A549 (cell line): ENCODE results near the gene RGN. TPM values are rescaled to one million over a fixed set of nuclear protein-coding genes. Genes with fewer than 3 reads are reported as not detected.

Source experiments
- ATAC-seq, 2 experiments: fragments of 200-7000 bp in 1 of 2; fragments of >200 bp in 1 of 2; cut with Nextera tagmentation in 1 of 2; cut with Tn5 transposase in 1 of 2; 3 replicates each; pipeline versions ENCODE4 v1.8.0 to v1.9.1; 2018 to 2020; ENCODE audit warnings: mild to moderate bottlenecking in 1 of 2, moderate library complexity in 1 of 2
- CTCF ChIA-PET: fragments of 300-600 bp; sonication (Branson Sonifier 250); formaldehyde crosslinking; extraction: SDS; loops from one replicate; lab custom pipeline; 2021; ENCODE audit warnings: antibody characterized with exemption, inconsistent platforms; lab: Yijun Ruan, JAX
- POLR2A ChIA-PET: fragments of 350-600 bp; formaldehyde crosslinking; extraction: SDS; loops from one replicate; lab custom pipeline; 2021; ENCODE audit warnings: antibody characterized with exemption, inconsistent platforms; lab: Yijun Ruan, JAX
- DNase-seq, 2 experiments: peaks; one replicate each; pipeline versions ENCODE4 v3.0.0 to v3.0.0-alpha.2; 2011 to 2016; ENCODE audit warnings: low read depth in 1 of 2, low spot score in 1 of 2
- FAIRE-seq: peaks from 2 replicates; lab custom pipeline; 2011; peaks lifted over from hg19 to GRCh38; lab: Jason Lieb, UNC
- H3K27ac ChIP-seq, 2 experiments: fragments of >200 bp; sonication (Bioruptor Twin); formaldehyde crosslinking; 3 replicates each; pipeline ENCODE4 v1.5.1; 2016 to 2017
- H3K4me1 ChIP-seq: fragments of >200 bp; sonication (Bioruptor Twin); formaldehyde crosslinking; 3 replicates; pipeline ENCODE4 v1.6.1; 2016
- H3K4me2 ChIP-seq: fragments of >200 bp; sonication (Bioruptor Twin); formaldehyde crosslinking; 3 replicates; pipeline ENCODE4 v1.6.1; 2016
- H3K4me3 ChIP-seq: fragments of >200 bp; sonication (Bioruptor Twin); formaldehyde crosslinking; 3 replicates; pipeline ENCODE4 v1.5.1; 2016
- H3K9me3 ChIP-seq: fragments of >200 bp; sonication (Bioruptor Twin); formaldehyde crosslinking; 3 replicates; pipeline ENCODE4 v1.6.1; 2016
- CBX2 ChIP-seq: fragments of 200-600 bp; sonication (generic); IDR thresholded peaks from 2 replicates; pipeline ENCODE4 v1.6.1; 2016; ENCODE audit warnings: low read depth, mild to moderate bottlenecking, borderline replicate concordance
- CBX8 ChIP-seq: fragments of 200-600 bp; sonication (generic); IDR thresholded peaks from 2 replicates; pipeline ENCODE4 v1.6.1; 2016
- CHD2 ChIP-seq: fragments of 150-350 bp; IDR thresholded peaks from 2 replicates; pipeline ENCODE4 v1.6.1; 2014; ENCODE audit warnings: low read length; ENCODE audit not compliant: partially characterized antibody
- CHD4 ChIP-seq: fragments of 200-600 bp; sonication (generic); IDR thresholded peaks from 2 replicates; pipeline ENCODE4 v1.6.1; 2016; ENCODE audit warnings: antibody characterized with exemption, mild to moderate bottlenecking, borderline replicate concordance
- EHF ChIP-seq: fragments of 250-450 bp; sonication (Bioruptor Pico); IDR thresholded peaks from 2 replicates; pipeline ENCODE4 v1.5.0; 2020; ENCODE audit warnings: mild to moderate bottlenecking
- EHMT2 ChIP-seq: fragments of 200-600 bp; sonication (generic); IDR thresholded peaks from 2 replicates; pipeline ENCODE4 v1.6.1; 2016; ENCODE audit warnings: antibody characterized with exemption, low read depth, mild to moderate bottlenecking, moderate library complexity
- EP300 ChIP-seq, 2 experiments: fragments of >200 bp; sonication (Bioruptor Twin); formaldehyde crosslinking; IDR thresholded peaks; 2 replicates in 1 of 2; 3 replicates in 1 of 2; pipeline ENCODE4 v1.6.1; 2016 to 2017
- FOXS1 ChIP-seq: fragments of 250-450 bp; sonication (Bioruptor Pico); IDR thresholded peaks from 2 replicates; pipeline ENCODE4 v1.5.0; 2020; ENCODE audit warnings: mild to moderate bottlenecking, moderate library complexity
- HOXB5 ChIP-seq: fragments of 250-450 bp; sonication (Bioruptor Pico); IDR thresholded peaks from 2 replicates; pipeline ENCODE4 v1.5.0; 2020; ENCODE audit warnings: mild to moderate bottlenecking, moderate library complexity
- JUNB ChIP-seq: fragments of >200 bp; sonication (Bioruptor Twin); formaldehyde crosslinking; IDR thresholded peaks from 2 replicates; pipeline ENCODE4 v1.6.1; 2016
- KDM1A ChIP-seq: fragments of 200-600 bp; sonication (generic); IDR thresholded peaks from 2 replicates; pipeline ENCODE4 v1.6.1; 2016; ENCODE audit warnings: low read depth, mild to moderate bottlenecking
- KDM5A ChIP-seq: fragments of 200-600 bp; sonication (generic); IDR thresholded peaks from 2 replicates; pipeline ENCODE4 v1.6.1; 2016; ENCODE audit warnings: antibody characterized with exemption, mild to moderate bottlenecking
- MAFK ChIP-seq: fragments of 450-650 bp; IDR thresholded peaks from 2 replicates; pipeline ENCODE4 v1.6.1; 2014; ENCODE audit not compliant: partially characterized antibody
- MAZ ChIP-seq: fragments of 150-350 bp; IDR thresholded peaks from 2 replicates; pipeline ENCODE4 v1.6.1; 2014; ENCODE audit warnings: antibody characterized with exemption, low read depth, low read length, borderline replicate concordance
- POLR2A ChIP-seq: IDR thresholded peaks from 2 replicates; pipeline ENCODE4 v1.6.1; 2012; ENCODE audit warnings: mild to moderate bottlenecking, low read length
- RAD21 ChIP-seq, 2 experiments: fragments of >200 bp in 1 of 2; sonication (Bioruptor Twin) in 1 of 2; formaldehyde crosslinking in 1 of 2; IDR thresholded peaks in 1 of 2; conservative IDR thresholded peaks in 1 of 2; 2 replicates in 1 of 2; 3 replicates in 1 of 2; pipeline ENCODE4 v1.6.1; 2012 to 2018; ENCODE audit warnings: inconsistent platforms in 1 of 2
- RARB ChIP-seq: fragments of 250-450 bp; sonication (Bioruptor Pico); IDR thresholded peaks from 2 replicates; pipeline ENCODE4 v1.8.0; 2021; ENCODE audit warnings: mild to moderate bottlenecking, moderate library complexity
- RNF2 ChIP-seq: fragments of 200-600 bp; sonication (generic); IDR thresholded peaks from 2 replicates; pipeline ENCODE4 v1.6.1; 2016; ENCODE audit warnings: low read depth, mild to moderate bottlenecking, antibody characterized with exemption, moderate library complexity, borderline replicate concordance
- SMC3 ChIP-seq: fragments of >200 bp; sonication (Bioruptor Twin); formaldehyde crosslinking; IDR thresholded peaks from 3 replicates; pipeline ENCODE4 v1.6.1; 2018; ENCODE audit warnings: inconsistent platforms
- SREBF2 ChIP-seq: fragments of 450-650 bp; IDR thresholded peaks from 2 replicates; pipeline ENCODE4 v1.6.1; 2014; ENCODE audit warnings: mild to moderate bottlenecking, moderate library complexity
- TFCP2L1 ChIP-seq: fragments of 250-450 bp; sonication (Bioruptor Pico); IDR thresholded peaks from 2 replicates; pipeline ENCODE4 v1.5.0; 2021; ENCODE audit warnings: mild to moderate bottlenecking
- ZC3H11A ChIP-seq: fragments of 450-650 bp; IDR thresholded peaks from 2 replicates; pipeline ENCODE4 v1.6.1; 2014; ENCODE audit warnings: antibody characterized with exemption, mild to moderate bottlenecking
- ZFP36 ChIP-seq: fragments of 450-650 bp; IDR thresholded peaks from 2 replicates; pipeline ENCODE4 v1.6.1; 2014; ENCODE audit warnings: borderline replicate concordance; ENCODE audit not compliant: partially characterized antibody
- ZNF302 ChIP-seq: fragments of 250-450 bp; sonication (Bioruptor Pico); IDR thresholded peaks from 2 replicates; pipeline ENCODE4 v1.9.0; 2021; ENCODE audit warnings: inconsistent platforms, mild to moderate bottlenecking, moderate library complexity
- ZSCAN20 ChIP-seq: fragments of 250-450 bp; sonication (Bioruptor Pico); IDR thresholded peaks from 2 replicates; pipeline ENCODE4 v1.8.0; 2022; ENCODE audit warnings: mild to moderate bottlenecking, moderate library complexity
- WGBS: methylation state at CpG from one replicate; pipeline ENCODE4 v1.1.6; 2017; ENCODE audit errors: missing lambda C conversion rate; 5-methylcytosine and 5-hydroxymethylcytosine counted together
- polyA plus RNA-seq, 4 experiments: library from polyadenylated mRNA; depleted of rRNA in 3 of 4; stranded (reverse); fragments of >200 nt; fragmentation: RNase III in 1 of 4; extraction: RNeasy Plus Mini Kit Qiagen cat#74134 plus additional on column Dnase treatment in 1 of 4; gene quantifications; 2 replicates in 3 of 4; 3 replicates in 1 of 4; pipeline ENCODE4 v1.2.3, GENCODE V29; 2011 to 2017
- TF ChIP-seq, protein P1 (sequence below): fragments of 250-450 bp; sonication (Bioruptor Pico); IDR thresholded peaks from 2 replicates; pipeline ENCODE4 v1.5.0; 2020; ENCODE audit warnings: low read depth, mild to moderate bottlenecking, moderate library complexity
- TF ChIP-seq, protein P2 (sequence below): fragments of 450-650 bp; IDR thresholded peaks from 2 replicates; pipeline ENCODE4 v1.6.1; 2014; ENCODE audit warnings: antibody characterized with exemption
- TF ChIP-seq, protein P3 (sequence below): IDR thresholded peaks from 2 replicates; pipeline ENCODE4 v1.6.1; 2012
- TF ChIP-seq, protein P4 (sequence below): fragments of >200 bp; sonication (Bioruptor Twin); formaldehyde crosslinking; IDR thresholded peaks from 3 replicates; pipeline ENCODE4 v1.6.1; 2016
- TF ChIP-seq, protein P5 (sequence below): fragments of 250-450 bp; sonication (Bioruptor Pico); IDR thresholded peaks from 2 replicates; pipeline ENCODE4 v1.5.0; 2021; ENCODE audit warnings: mild to moderate bottlenecking, moderate library complexity, borderline replicate concordance

The RGN gene
- polyA plus RNA-seq, 2 of the 4 experiments (the other 2 are of a cell fraction) = 0.14 TPM; not detected in 1

DNA sequence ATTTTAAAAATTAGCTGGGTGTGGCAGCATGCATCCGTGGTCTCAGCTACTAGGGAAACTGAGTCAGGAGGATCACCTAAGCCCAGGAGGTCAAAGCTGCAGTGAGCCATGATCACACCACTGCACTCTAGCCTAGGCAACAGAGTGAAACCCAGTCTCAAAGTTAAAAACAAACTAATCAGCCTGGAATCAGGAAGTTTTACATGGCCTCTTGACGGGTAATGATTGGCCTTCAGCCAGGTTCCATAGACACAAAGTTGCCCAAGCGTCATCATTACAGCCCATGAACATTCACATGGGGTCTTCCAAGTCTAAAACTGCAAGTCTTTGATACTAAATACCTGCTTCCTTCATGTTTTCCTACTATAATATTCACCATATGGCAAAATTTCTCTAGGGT is 10.0 kb upstream of the RGN start:
- ChIA-PET CTCF (no interaction called here), POLR2A (no interaction called here)
- TF ChIP-seq, protein P1, sequence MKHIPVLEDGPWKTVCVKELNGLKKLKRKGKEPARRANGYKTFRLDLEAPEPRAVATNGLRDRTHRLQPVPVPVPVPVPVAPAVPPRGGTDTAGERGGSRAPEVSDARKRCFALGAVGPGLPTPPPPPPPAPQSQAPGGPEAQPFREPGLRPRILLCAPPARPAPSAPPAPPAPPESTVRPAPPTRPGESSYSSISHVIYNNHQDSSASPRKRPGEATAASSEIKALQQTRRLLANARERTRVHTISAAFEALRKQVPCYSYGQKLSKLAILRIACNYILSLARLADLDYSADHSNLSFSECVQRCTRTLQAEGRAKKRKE (CRISPR knock-in tag) = no peak
- TF ChIP-seq RAD21 (conservative IDR thresholded peaks at IDR 0.05 in 1 of 2, IDR thresholded peaks at IDR 0.05 in 1 of 2) (no peak), EP300 (IDR thresholded peaks at IDR 0.05) (no peak), CHD4 (no peak), MAZ (no peak), RNF2 (no peak), RARB (no peak), KDM1A (no peak), CBX8 (no peak), FOXS1 (no peak), ZSCAN20 (CRISPR knock-in tag) (no peak), ZC3H11A (no peak), MAFK (no peak), POLR2A (no peak), EHF (no peak), EHMT2 (no peak), SREBF2 (no peak)
- TF ChIP-seq, protein P2, sequence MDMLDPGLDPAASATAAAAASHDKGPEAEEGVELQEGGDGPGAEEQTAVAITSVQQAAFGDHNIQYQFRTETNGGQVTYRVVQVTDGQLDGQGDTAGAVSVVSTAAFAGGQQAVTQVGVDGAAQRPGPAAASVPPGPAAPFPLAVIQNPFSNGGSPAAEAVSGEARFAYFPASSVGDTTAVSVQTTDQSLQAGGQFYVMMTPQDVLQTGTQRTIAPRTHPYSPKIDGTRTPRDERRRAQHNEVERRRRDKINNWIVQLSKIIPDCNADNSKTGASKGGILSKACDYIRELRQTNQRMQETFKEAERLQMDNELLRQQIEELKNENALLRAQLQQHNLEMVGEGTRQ = no peak
- TF ChIP-seq, protein P3, sequence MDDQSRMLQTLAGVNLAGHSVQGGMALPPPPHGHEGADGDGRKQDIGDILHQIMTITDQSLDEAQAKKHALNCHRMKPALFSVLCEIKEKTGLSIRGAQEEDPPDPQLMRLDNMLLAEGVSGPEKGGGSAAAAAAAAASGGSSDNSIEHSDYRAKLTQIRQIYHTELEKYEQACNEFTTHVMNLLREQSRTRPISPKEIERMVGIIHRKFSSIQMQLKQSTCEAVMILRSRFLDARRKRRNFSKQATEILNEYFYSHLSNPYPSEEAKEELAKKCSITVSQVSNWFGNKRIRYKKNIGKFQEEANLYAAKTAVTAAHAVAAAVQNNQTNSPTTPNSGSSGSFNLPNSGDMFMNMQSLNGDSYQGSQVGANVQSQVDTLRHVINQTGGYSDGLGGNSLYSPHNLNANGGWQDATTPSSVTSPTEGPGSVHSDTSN = no peak
- 88% methylated on average over 2 of the region's 3 CpGs for WGBS
- Histone ChIP-seq H3K4me1 (no peaks in the 10 kb centered on the region), H3K9me3 (no peaks in the 10 kb centered on the region), H3K4me2 (no peak overlapping the region), H3K27ac (no peak overlapping the region), H3K4me3 (no peak overlapping the region)
- DNase-seq (no peak), ATAC-seq (no peak), FAIRE-seq (no peak)

DNA sequence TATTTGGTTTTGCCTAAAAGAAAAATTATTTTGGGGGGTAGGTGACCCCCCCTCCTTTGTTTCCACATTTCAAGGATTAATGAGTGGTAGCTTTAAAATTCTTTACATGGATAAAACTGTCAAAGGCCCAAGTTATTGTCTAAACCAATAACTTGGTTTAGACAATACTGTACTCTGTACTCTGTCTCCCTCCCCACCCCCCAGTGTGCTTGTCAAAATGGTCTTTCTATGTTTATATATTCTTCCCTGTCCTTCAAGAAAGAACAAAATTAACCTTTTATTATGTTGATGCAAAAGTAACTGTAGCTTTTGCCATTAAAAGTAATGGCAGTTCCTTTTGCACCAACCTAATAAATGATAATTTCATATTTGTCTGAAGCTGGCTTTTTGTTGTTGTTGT is 9.5 kb upstream of the RGN start:
- no peak for TF ChIP-seq MAFK
- TF ChIP-seq CBX8 = no peak
- TF ChIP-seq ZNF302 (CRISPR knock-in tag) = no peak
- TF ChIP-seq ZSCAN20 (CRISPR knock-in tag) = no peak
- no peak for TF ChIP-seq RAD21 (conservative IDR thresholded peaks at IDR 0.05 in 1 of 2, IDR thresholded peaks at IDR 0.05 in 1 of 2)
- no peak for TF ChIP-seq CHD4
- TF ChIP-seq, protein P3 = no peak
- no peak for TF ChIP-seq HOXB5
- no peak for TF ChIP-seq KDM5A
- TF ChIP-seq, protein P4, sequence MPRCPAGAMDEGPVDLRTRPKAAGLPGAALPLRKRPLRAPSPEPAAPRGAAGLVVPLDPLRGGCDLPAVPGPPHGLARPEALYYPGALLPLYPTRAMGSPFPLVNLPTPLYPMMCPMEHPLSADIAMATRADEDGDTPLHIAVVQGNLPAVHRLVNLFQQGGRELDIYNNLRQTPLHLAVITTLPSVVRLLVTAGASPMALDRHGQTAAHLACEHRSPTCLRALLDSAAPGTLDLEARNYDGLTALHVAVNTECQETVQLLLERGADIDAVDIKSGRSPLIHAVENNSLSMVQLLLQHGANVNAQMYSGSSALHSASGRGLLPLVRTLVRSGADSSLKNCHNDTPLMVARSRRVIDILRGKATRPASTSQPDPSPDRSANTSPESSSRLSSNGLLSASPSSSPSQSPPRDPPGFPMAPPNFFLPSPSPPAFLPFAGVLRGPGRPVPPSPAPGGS = no peak
- no peak for TF ChIP-seq MAZ
- TF ChIP-seq JUNB = no peak
- TF ChIP-seq, protein P5, sequence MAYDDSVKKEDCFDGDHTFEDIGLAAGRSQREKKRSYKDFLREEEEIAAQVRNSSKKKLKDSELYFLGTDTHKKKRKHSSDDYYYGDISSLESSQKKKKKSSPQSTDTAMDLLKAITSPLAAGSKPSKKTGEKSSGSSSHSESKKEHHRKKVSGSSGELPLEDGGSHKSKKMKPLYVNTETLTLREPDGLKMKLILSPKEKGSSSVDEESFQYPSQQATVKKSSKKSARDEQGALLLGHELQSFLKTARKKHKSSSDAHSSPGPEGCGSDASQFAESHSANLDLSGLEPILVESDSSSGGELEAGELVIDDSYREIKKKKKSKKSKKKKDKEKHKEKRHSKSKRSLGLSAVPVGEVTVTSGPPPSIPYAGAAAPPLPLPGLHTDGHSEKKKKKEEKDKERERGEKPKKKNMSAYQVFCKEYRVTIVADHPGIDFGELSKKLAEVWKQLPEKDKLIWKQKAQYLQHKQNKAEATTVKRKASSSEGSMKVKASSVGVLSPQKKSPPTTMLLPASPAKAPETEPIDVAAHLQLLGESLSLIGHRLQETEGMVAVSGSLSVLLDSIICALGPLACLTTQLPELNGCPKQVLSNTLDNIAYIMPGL (CRISPR knock-in tag) = no peak
- no peak for TF ChIP-seq SMC3
- no peak for TF ChIP-seq ZFP36
- no peak for TF ChIP-seq TFCP2L1 (CRISPR knock-in tag)
- no peak for TF ChIP-seq CBX2
- TF ChIP-seq, protein P2 = no peak
- TF ChIP-seq CHD2 = no peak
- TF ChIP-seq, all 56 proteins: peak for 0
- no peaks in the 10 kb centered on the region for H3K9me3 ChIP-seq
- no peak for DNase-seq
- no peak overlapping the region for H3K4me3 ChIP-seq
- H3K27ac ChIP-seq = no peak overlapping the region
- ChIA-PET CTCF (interaction anchor here (1.3 kb wide), 1 partner anchor 25 kb away, joined by 5 read pairs; no protein-coding TSS in a partner anchor), POLR2A (no interaction called here)
- H3K4me2 ChIP-seq = no peak overlapping the region
- no peak for FAIRE-seq
- no peaks in the 10 kb centered on the region for H3K4me1 ChIP-seq
- no peak for ATAC-seq
